HepG2 (cell line): ENCODE measurements around the gene TMEM145. TPM values are rescaled to one million over a fixed set of nuclear protein-coding genes. Genes with fewer than 3 reads are reported as not detected.

Experiments
- ARHGAP35 ChIP-seq: sonication (generic); formaldehyde crosslinking; IDR thresholded peaks from 2 replicates; pipeline ENCODE4 v1.9.0; 2022; ENCODE audit warnings: mild to moderate bottlenecking, inconsistent platforms, moderate library complexity, missing genetic modification reagents, borderline replicate concordance
- ATF4 ChIP-seq, 2 experiments: fragments of 450-650 bp in 1 of 2; sonication (generic) in 1 of 2; formaldehyde crosslinking; IDR thresholded peaks; 2 replicates each; pipeline versions ENCODE4 v1.5.0 to v1.8.0; 2020 to 2022; ENCODE audit warnings: mild to moderate bottlenecking in 1 of 2, missing genetic modification reagents in 1 of 2
- ATF7 ChIP-seq, 2 experiments: fragments of 450-650 bp in 1 of 2; sonication (generic) in 1 of 2; formaldehyde crosslinking in 1 of 2; IDR thresholded peaks; 2 replicates each; pipeline versions ENCODE4 v1.4.0 to v1.6.1; 2016 to 2020; ENCODE audit warnings: antibody characterized with exemption in 1 of 2, mild to moderate bottlenecking in 1 of 2, missing genetic modification reagents in 1 of 2
- FOXP1 ChIP-seq, 2 experiments: fragments of 450-650 bp in 1 of 2; IDR thresholded peaks; 2 replicates each; pipeline ENCODE4 v1.6.1; 2017 to 2018; ENCODE audit warnings: antibody characterized with exemption in 1 of 2
- MEIS1 ChIP-seq: sonication (generic); formaldehyde crosslinking; IDR thresholded peaks from 2 replicates; pipeline ENCODE4 v1.9.0; 2021; ENCODE audit warnings: mild to moderate bottlenecking, missing genetic modification reagents, moderate library complexity, borderline replicate concordance
- NFIB ChIP-seq: sonication (generic); formaldehyde crosslinking; IDR thresholded peaks from 2 replicates; pipeline ENCODE4 v1.9.0; 2021; ENCODE audit warnings: missing genetic modification reagents, mild to moderate bottlenecking, borderline replicate concordance
- NFIC ChIP-seq: IDR thresholded peaks from 2 replicates; pipeline ENCODE4 v1.6.1; 2012; ENCODE audit warnings: mild to moderate bottlenecking, low read length, inconsistent platforms
- NPAS2 ChIP-seq: sonication (generic); formaldehyde crosslinking; IDR thresholded peaks from 2 replicates; pipeline ENCODE4 v1.8.0; 2022; ENCODE audit warnings: mild to moderate bottlenecking, missing genetic modification reagents, borderline replicate concordance
- POLR2AphosphoS5 ChIP-seq: IDR thresholded peaks from 2 replicates; pipeline ENCODE4 v1.6.1; 2012; ENCODE audit warnings: low read depth, low read length
- RBFOX2 ChIP-seq: fragments of 200-400 bp; formaldehyde crosslinking; IDR thresholded peaks from 2 replicates; pipeline ENCODE4 v1.6.1; 2017; ENCODE audit warnings: low read depth, mild to moderate bottlenecking, low read length
- RELA ChIP-seq: sonication (generic); formaldehyde crosslinking; IDR thresholded peaks from 2 replicates; pipeline ENCODE4 v1.4.0; 2020; ENCODE audit warnings: missing genetic modification reagents
- SIN3A ChIP-seq: IDR thresholded peaks from 2 replicates; pipeline ENCODE4 v1.6.1; 2011; ENCODE audit warnings: low read depth, mild to moderate bottlenecking, control low read depth, low read length, borderline replicate concordance
- TEAD3 ChIP-seq: optimal IDR thresholded peaks from 2 replicates; pipeline ENCODE3; 2016; ENCODE audit warnings: borderline replicate concordance
- TGIF2 ChIP-seq: IDR thresholded peaks from 2 replicates; pipeline ENCODE4 v1.6.1; 2016; ENCODE audit warnings: control low read depth, missing compliant biosample characterization
- ZBTB25 ChIP-seq: IDR thresholded peaks from 2 replicates; pipeline ENCODE4 v1.6.1; 2018; ENCODE audit warnings: missing genetic modification reagents
- ZMAT3 ChIP-seq: sonication (generic); formaldehyde crosslinking; conservative IDR thresholded peaks from 2 replicates; pipeline ENCODE4 v1.7.0; 2021; ENCODE audit warnings: missing genetic modification reagents
- ZNF230 ChIP-seq: sonication (generic); formaldehyde crosslinking; IDR thresholded peaks from 2 replicates; pipeline ENCODE4 v1.4.0; 2020; ENCODE audit warnings: mild to moderate bottlenecking, missing genetic modification reagents
- ZNF280D ChIP-seq: sonication (generic); formaldehyde crosslinking; IDR thresholded peaks from 2 replicates; pipeline ENCODE4 v1.5.1; 2020; ENCODE audit warnings: mild to moderate bottlenecking, missing genetic modification reagents
- ZNF382 ChIP-seq: sonication (generic); formaldehyde crosslinking; IDR thresholded peaks from 2 replicates; pipeline ENCODE4 v1.5.0; 2020; ENCODE audit warnings: missing genetic modification reagents, mild to moderate bottlenecking, borderline replicate concordance
- ZNF543 ChIP-seq: sonication (generic); formaldehyde crosslinking; IDR thresholded peaks from 2 replicates; pipeline ENCODE4 v1.4.0; 2020; ENCODE audit warnings: mild to moderate bottlenecking, missing genetic modification reagents
- ZNF557 ChIP-seq: sonication (generic); formaldehyde crosslinking; IDR thresholded peaks from 2 replicates; pipeline ENCODE4 v1.4.0; 2020; ENCODE audit warnings: missing genetic modification reagents
- ZNF784 ChIP-seq: sonication (generic); formaldehyde crosslinking; IDR thresholded peaks from 2 replicates; pipeline ENCODE4 v1.5.1; 2020; ENCODE audit warnings: missing genetic modification reagents, mild to moderate bottlenecking, borderline replicate concordance
- ZNF841 ChIP-seq: sonication (generic); formaldehyde crosslinking; IDR thresholded peaks from 2 replicates; pipeline ENCODE4 v1.8.1; 2023; ENCODE audit warnings: missing genetic modification reagents, borderline replicate concordance
- ZSCAN31 ChIP-seq: sonication (generic); formaldehyde crosslinking; IDR thresholded peaks from 2 replicates; pipeline ENCODE4 v1.5.0; 2020; ENCODE audit warnings: low read depth, mild to moderate bottlenecking, missing genetic modification reagents
- polyA plus RNA-seq, 8 experiments: library from polyadenylated mRNA; depleted of rRNA in 3 of 8; stranded (reverse) in 7 of 8; unstranded in 1 of 8; fragments of >200 nt; fragmentation: Illumina TruSeq in 4 of 8; extraction: Trizol in 4 of 8; gene quantifications; 2 replicates each; pipeline versions ENCODE4 v1.2.1 to v1.2.3, GENCODE V29; 2011 to 2016; ENCODE audit warnings: low read depth in 4 of 8, missing spikeins in 1 of 8, mixed read lengths in 1 of 8; ENCODE audit not compliant: insufficient read depth in 1 of 8
- total RNA-seq, 5 experiments: library from RNA; depleted of rRNA; stranded (reverse); fragments of >200 nt; fragmentation: Illumina TruSeq; extraction: Trizol; gene quantifications; 2 replicates each; pipeline ENCODE4 v1.2.3, GENCODE V29; 2016; ENCODE audit warnings: low read depth in 1 of 5

The TMEM145 gene
- total and polyA plus RNA-seq, 2 of the 13 experiments (the other 11 are each of a cell fraction or from before 2014, with no cell fraction given), result 0.07 to 5.1 TPM

- TF ChIP-seq ZNF230 (no peak), POLR2AphosphoS5 (0 out of 2 replicates have a peak, but pooled peaks have one; percentile 17), RBFOX2 (peak; percentile 66), ZBTB25 (CRISPR knock-in tag) (peak; percentile 55; the same call in 1 of the 2 replicates), SIN3A (peak; percentile 73; the same call in 1 of the 2 replicates), TGIF2 (CRISPR knock-in tag) (no peak), NPAS2 (CRISPR knock-in tag) (no peak), FOXP1 (IDR thresholded peaks at IDR 0.05) (peak; percentile 52; the same call in 1 of the 2 replicates), FOXP1 (CRISPR knock-in tag; IDR thresholded peaks at IDR 0.05) (no peak; the same call in 1 of the 2 replicates), NFIB (CRISPR knock-in tag) (no peak), ZMAT3 (CRISPR knock-in tag) (peak; percentile 91; the same call in 1 of the 2 replicates), MEIS1 (no peak; the same call in 1 of the 2 replicates), TEAD3 (no peak), ZNF280D (CRISPR knock-in tag) (0 out of 2 replicates have a peak, but pooled peaks have one; percentile 1), ATF4 (CRISPR knock-in tag; IDR thresholded peaks at IDR 0.05) (peak in 1 of 2 experiments; percentile 49; a peak in 1 of 4 replicates), ZNF841 (CRISPR knock-in tag) (no peak), ZNF543 (CRISPR knock-in tag) (no peak), ARHGAP35 (no peak), ZNF784 (CRISPR knock-in tag) (peak; percentile 48; the same call in 1 of the 2 replicates), ZNF557 (CRISPR knock-in tag) (no peak), RELA (CRISPR knock-in tag) (no peak), NFIC (no peak), ZSCAN31 (CRISPR knock-in tag) (0 out of 2 replicates have a peak, but pooled peaks have one; percentile 34), ATF7 (IDR thresholded peaks at IDR 0.05) (peak; percentile 99), ATF7 (CRISPR knock-in tag; IDR thresholded peaks at IDR 0.05) (peak; percentile 100), ZNF382 (CRISPR knock-in tag) (no peak)
Observed at GRCh38 chr19:42268142-42268703, 44.9 kb upstream of the TMEM145 start (continued).
